ENCODE measurements around the gene GTPBP2.

GRCh38 chr6:43600595-43600994 is 28.5 kb downstream of the GTPBP2 start:
- TF ChIP-seq CTCF (IDR thresholded peaks at IDR 0.05; ENCODE audit: low read length) (no peak), EZH2phosphoT487 (IDR thresholded peaks at IDR 0.05; ENCODE audit: low read length) (no peak)
